RWPE1 (cell line): ENCODE results near the gene MROH2B.

Experiments
- CTCF ChIA-PET: fragments of 350-600 bp; sonication (Branson Sonifier 250); formaldehyde crosslinking; extraction: SDS; loops from one replicate; lab custom pipeline; 2021; lab: Yijun Ruan, JAX
- POLR2A ChIA-PET: fragments of 400-600 bp; formaldehyde crosslinking; extraction: SDS; loops from one replicate; lab custom pipeline; 2020; ENCODE audit warnings: antibody characterized with exemption; ENCODE audit not compliant: low non-redundant PET; lab: Yijun Ruan, JAX
- DNase-seq: peaks from one replicate; pipeline ENCODE4 v3.0.0; 2012; ENCODE audit warnings: low spot score
- H3K27ac ChIP-seq: fragments of 450-650 bp; 2 replicates; pipeline ENCODE4 v1.5.1; 2017
- CTCF ChIP-seq: fragments of 450-650 bp; conservative IDR thresholded peaks from 2 replicates; pipeline ENCODE4 v1.5.1; 2017; ENCODE audit warnings: low read depth, mild to moderate bottlenecking

Gene MROH2B

GRCh38 chr5:40962207-40962955 is 108.8 kb downstream of the MROH2B start:
- CTCF ChIA-PET: interaction anchor here (0.6 kb wide), 1 partner anchor 81 kb away, joined by 3 read pairs; no protein-coding TSS in a partner anchor
- H3K27ac ChIP-seq: no peak overlapping the region
- TF ChIP-seq CTCF: no peak
- POLR2A ChIA-PET: no interaction called here
- DNase-seq: no peak

- ChIA-PET POLR2A (no interaction called here), CTCF (no interaction called here)
- TF ChIP-seq CTCF: no peak
- no peak overlapping the region for H3K27ac ChIP-seq
- DNase-seq: no peak
Observed at GRCh38 chr5:40960037-40960436, 111.1 kb downstream of the MROH2B start.

GRCh38 chr5:40958811-40959210 is 112.3 kb downstream of the MROH2B start:
- ChIA-PET POLR2A (no interaction called here), CTCF (no interaction called here)
- DNase-seq: no peak
- no peak for TF ChIP-seq CTCF
- no peak overlapping the region for H3K27ac ChIP-seq

GRCh38 chr5:40957048-40957447 is 114.1 kb downstream of the MROH2B start:
- no peak for TF ChIP-seq CTCF
- no peak for DNase-seq
- POLR2A ChIA-PET: no interaction called here
- no peak overlapping the region for H3K27ac ChIP-seq
- CTCF ChIA-PET: no interaction called here

- DNase-seq: no peak
- no peak overlapping the region for H3K27ac ChIP-seq
- POLR2A ChIA-PET: no interaction called here
- CTCF ChIA-PET: no interaction called here
- no peak for TF ChIP-seq CTCF
Observed at GRCh38 chr5:40955313-40955712, 115.8 kb downstream of the MROH2B start.
